C4-2B (cell line): ENCODE results near the gene INPPL1.

Experiments
- CTCF ChIP-seq: fragments of 450-650 bp; conservative IDR thresholded peaks from 2 replicates; pipeline ENCODE4 v1.5.1; 2017; ENCODE audit warnings: mild to moderate bottlenecking
- ZFX ChIP-seq: fragments of 450-650 bp; IDR thresholded peaks from 2 replicates; pipeline ENCODE4 v1.6.1; 2017

- TF ChIP-seq CTCF (no peak), ZFX (no peak)
Measured at GRCh38 chr11:72239313-72239848, 14.8 kb downstream of the INPPL1 start.
